Spleen (tissue), 7 donors: ENCODE data around the gene UPK1B.

ENCODE experiments used
- POLR2A ChIP-seq, 3 donors: fragments of 450-650 bp; IDR thresholded peaks; one replicate each; pipeline ENCODE4 v1.5.1; 2017; ENCODE audit warnings: antibody characterized with exemption in 3 of 3, mild to moderate bottlenecking in 1 of 3
- POLR2AphosphoS5 ChIP-seq, 3 donors: sonication (generic); formaldehyde crosslinking; IDR thresholded peaks; one replicate each; pipeline ENCODE4 v1.5.1; 2017; ENCODE audit warnings: antibody characterized with exemption in 3 of 3
- TF ChIP-seq, protein P1 (sequence below), 11 experiments: fragments of 200-600 bp in 7 of 11; fragments of 450-650 bp in 4 of 11; sonication (generic) in 4 of 11; IDR thresholded peaks in 8 of 11; conservative IDR thresholded peaks in 3 of 11; 1 replicate in 7 of 11; 2 replicates in 4 of 11; pipeline versions ENCODE4 v1.4.0 to v1.8.0; 2016 to 2021; ENCODE audit warnings: antibody characterized with exemption in 11 of 11, inconsistent platforms in 4 of 11, mild to moderate bottlenecking in 1 of 11
- donor health status: DM: no; HTN: no; CAD: no; lungs with moderate emphysema.
- donor health status: DM: no; HTN: no; CAD: no.
- donor health status: DM: no; HTN: no; CAD: no.

DNA sequence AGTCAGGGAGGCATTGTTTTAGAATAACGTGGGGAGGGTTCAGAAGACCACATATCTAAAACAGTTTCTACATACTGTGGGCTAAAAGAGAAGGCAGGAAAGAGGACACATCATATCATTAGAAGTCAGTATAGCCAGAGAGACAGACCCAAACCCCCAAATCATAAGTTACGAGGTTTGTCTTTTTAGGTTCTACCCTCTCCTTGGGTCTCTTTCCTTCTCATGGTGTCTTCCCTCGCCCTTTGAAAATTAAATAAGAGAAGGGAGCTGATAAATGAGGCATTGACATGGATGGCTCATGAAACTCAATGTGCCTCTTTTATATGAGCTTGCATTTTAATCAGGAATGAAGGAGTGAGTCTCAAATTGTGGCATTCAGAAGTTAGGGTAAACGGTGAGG is 3.4 kb downstream of the UPK1B start:
- TF ChIP-seq POLR2A (IDR thresholded peaks at IDR 0.05) (no peak), POLR2AphosphoS5 (IDR thresholded peaks at IDR 0.05) (no peak)
- TF ChIP-seq, protein P1, sequence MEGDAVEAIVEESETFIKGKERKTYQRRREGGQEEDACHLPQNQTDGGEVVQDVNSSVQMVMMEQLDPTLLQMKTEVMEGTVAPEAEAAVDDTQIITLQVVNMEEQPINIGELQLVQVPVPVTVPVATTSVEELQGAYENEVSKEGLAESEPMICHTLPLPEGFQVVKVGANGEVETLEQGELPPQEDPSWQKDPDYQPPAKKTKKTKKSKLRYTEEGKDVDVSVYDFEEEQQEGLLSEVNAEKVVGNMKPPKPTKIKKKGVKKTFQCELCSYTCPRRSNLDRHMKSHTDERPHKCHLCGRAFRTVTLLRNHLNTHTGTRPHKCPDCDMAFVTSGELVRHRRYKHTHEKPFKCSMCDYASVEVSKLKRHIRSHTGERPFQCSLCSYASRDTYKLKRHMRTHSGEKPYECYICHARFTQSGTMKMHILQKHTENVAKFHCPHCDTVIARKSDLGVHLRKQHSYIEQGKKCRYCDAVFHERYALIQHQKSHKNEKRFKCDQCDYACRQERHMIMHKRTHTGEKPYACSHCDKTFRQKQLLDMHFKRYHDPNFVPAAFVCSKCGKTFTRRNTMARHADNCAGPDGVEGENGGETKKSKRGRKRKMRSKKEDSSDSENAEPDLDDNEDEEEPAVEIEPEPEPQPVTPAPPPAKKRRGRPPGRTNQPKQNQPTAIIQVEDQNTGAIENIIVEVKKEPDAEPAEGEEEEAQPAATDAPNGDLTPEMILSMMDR (IDR thresholded peaks at IDR 0.05 in 8 of 11, conservative IDR thresholded peaks at IDR 0.05 in 3 of 11), result no peak
